ENCODE data around the gene RTN4.

Gene RTN4

DNA sequence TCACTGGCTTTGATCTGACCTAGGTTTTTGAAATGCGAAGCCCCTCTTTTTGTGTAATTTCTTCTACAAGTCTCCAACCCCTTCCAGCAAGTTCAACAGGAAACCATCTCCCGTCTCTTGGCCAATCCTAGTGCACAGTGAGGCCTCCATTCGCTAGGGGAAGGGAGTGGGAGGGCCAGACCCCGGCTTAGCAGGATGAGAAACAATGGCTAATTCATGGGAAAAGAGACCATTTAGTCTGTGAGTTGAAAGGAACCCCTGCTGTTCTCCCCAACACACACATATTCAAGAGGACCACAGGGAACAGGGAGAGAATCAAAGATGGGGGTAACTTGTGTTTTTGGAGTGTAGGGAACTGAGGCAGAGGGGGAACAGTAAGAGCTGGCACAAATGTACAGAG lies 83.0 kb downstream of the RTN4 start:
- peak in 1 of 2 donors; percentile 38 for DNase-seq

- DNase-seq = no peak
These were observed 83.4 kb downstream of the RTN4 start for GRCh38 chr2:54966837-54967236.

DNA sequence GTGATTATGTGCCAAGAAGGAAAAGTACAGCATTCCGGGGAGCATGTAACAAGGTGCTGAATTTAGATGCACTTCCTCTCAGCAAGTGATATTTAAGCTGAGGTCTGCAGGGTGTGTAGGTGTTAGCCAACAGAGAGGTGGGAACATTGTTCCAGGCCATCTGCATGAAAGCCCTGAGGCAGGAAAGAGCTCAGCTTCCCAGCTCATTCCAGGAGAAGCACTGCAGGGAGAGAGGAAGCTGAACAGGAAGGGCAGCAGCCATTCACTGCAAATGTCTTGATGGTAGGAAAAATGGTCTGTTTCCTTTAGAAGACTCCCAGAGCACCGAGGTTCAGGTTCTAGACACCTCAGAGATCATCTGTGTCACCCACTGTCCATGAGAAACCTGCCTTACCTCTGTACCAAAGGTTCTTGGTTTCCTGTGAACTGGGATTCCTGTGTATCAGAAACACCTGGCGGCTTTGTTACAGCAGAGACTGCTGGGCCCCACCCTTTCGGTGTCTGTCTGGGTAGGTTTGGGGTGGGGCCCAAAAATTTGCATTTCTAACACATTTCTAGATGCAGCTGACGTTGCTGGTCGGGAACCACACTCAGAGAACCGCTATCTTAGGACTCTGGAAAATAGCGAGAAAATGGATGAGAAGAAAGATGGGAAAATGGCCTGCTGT lies 84.0 kb downstream of the RTN4 start:
- no peak for DNase-seq

GRCh38 chr2:54965425-54965824 lies 84.8 kb downstream of the RTN4 start:
- DNase-seq = no peak

- DNase-seq = no peak
These were observed 85.4 kb downstream of the RTN4 start for GRCh38 chr2:54964816-54965215.

- no peak for DNase-seq
These were observed 86.0 kb downstream of the RTN4 start for GRCh38 chr2:54964271-54964670.

- no peak for DNase-seq
These were observed 86.8 kb downstream of the RTN4 start for GRCh38 chr2:54963476-54963875.

DNA sequence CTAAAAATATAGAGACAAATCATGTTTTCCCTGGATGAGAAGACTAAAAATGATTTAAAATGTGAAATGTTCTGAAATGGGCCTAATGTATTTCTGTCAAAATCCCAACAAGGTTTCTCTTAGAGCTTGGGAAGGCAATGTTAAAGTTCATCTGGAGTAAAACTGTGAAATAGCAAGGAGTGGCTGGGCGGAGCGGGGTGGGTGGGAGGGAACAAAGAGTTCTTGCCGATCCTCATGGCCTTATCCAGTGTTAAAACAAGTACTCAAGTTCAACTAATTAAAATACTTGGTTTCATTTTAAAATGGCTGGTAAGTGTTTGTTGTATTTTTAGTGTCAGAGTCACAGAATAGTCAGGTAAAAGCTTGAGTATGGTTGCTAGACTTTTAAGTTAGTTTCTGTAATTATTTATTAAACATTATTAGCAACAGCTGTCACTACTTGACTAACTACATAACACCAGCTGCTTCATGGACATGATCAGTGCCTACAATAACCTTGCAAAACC lies 87.3 kb downstream of the RTN4 start:
- no peak for DNase-seq

GRCh38 chr2:54962511-54962910 lies 87.7 kb downstream of the RTN4 start:
- no peak for DNase-seq

DNA sequence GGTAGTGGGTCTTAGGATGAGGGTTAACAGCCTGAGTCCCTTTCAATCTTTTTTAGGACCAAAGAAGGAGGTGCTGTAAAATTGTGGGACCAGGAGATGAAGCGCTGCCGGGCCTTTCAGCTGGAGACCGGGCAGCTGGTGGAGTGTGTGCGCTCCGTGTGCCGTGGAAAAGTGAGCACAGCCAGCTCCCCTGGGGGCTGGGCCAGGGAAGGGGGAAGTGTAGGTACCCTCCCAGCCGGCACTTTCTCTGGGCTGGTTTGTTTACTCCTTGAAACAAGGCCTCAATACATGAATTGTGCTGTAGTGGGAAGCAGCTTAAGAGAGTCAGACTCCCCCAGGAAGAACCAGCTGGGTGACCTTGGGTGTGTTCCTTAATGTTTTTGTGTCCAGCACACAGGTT lies 90.1 kb downstream of the RTN4 start:
- no peak for DNase-seq

- DNase-seq = no peak
These were observed 91.4 kb downstream of the RTN4 start for GRCh38 chr2:54958717-54959371.

DNA sequence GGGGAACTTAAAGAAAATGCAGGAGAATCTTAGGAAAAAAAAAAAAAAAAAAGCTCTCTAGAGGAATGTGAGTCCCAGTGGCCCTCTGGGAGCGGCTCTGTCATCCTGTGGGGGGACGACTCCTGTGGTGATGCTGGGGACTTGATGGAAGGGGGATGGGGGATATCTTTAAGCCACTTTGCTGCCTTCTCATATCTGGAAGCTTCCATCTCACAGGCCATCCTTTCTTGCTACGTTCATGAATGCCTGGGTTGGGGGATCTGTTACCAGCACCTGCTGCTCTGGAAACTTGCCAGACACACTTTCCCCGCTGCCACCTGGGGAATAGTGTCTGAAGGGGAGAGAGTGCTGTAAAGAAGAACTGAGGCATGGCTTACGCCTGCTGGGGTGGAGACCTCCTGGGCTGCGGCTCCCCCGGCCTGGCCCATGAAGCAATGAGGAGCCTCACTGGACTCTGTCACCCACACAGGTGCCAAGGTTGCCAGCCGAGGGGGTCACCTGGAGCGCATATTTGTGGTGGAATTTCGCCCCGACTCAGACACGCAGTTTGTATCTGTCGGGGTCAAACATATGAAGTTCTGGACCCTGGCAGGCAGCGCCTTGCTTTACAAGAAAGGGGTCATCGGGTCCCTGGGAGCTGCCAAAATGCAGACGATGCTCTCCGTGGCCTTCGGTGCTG lies 92.8 kb downstream of the RTN4 start:
- no peak for DNase-seq

DNA sequence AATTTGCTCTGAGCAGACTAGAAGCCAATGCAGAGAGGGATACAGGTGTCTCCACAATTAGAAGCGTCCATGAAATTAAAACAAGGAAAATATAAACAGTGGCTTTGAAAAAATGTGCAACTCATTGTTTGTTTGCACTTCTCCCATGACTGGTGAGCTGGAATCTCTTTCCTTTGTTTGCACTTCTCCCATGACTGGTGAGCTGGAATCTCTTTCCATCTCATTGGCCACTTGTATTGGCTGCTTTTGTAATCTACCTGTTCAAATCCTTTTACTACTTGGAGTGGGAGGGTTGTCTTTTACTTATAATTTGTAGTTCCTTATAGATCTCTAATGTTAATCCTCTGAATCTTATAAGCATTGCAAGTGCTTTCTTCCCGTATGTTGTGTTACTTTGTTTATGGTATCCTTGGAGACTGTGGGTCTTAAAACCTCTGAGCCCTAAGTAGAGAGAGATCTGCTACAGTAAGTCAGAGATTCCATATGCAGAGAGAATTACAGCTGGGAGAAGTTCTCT lies 94.1 kb downstream of the RTN4 start:
- no peak for DNase-seq

GRCh38 chr2:54955358-54956110 lies 94.7 kb downstream of the RTN4 start:
- no peak for DNase-seq

DNA sequence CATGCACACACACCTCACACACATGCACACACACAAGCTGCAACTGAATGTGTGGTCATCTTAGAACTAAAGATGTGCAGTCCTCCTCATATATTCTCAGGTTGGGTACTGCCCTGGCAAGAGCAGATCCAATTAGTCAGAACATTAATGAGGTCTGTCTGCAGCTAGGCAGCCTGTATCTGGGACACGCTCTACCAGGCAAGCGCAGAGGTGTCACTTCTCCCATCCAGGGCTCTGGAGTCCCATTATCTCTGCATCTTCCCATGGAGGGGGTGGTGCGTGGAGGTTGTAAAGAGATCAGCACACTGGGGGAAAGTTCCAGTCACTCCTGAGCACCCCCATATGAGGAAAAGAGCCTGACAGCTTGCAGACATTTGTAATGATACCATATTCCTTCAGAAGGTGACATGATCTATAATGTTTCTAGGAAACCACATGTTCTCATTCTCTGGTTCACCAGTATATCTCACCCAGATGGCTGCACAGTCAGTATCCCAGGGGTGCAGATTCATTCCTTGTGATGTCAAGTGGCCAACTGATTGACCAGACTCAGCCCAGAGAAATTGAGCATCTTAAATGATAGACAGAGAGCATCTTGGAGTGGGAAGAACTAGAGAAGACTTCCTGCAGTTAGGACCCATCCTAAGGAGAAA lies 95.4 kb downstream of the RTN4 start:
- DNase-seq = no peak

DNA sequence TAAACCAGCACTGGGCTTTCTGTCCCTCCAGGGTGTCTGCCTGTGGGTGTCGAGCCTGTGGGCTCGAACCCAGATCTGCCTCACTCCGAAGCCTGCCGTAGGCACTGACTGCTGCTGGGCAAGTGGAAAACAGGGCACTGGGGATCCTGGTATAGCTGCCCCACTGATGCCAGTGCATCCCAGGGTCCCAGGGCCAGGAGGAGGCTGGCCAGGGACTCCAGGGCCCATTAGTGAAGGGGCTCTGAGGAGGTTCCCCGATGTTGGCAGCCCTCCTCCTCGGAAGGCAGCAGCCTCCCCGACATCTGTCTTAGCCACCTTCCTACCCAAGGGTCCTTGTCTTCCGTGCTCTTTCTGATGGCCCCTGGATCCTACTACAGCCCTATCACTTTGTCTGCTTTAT lies 96.1 kb downstream of the RTN4 start:
- DNase-seq = no peak

GRCh38 chr2:54952978-54953456 lies 97.2 kb downstream of the RTN4 start:
- no peak for DNase-seq

GRCh38 chr2:54952425-54952824 lies 97.8 kb downstream of the RTN4 start:
- no peak for DNase-seq

DNA sequence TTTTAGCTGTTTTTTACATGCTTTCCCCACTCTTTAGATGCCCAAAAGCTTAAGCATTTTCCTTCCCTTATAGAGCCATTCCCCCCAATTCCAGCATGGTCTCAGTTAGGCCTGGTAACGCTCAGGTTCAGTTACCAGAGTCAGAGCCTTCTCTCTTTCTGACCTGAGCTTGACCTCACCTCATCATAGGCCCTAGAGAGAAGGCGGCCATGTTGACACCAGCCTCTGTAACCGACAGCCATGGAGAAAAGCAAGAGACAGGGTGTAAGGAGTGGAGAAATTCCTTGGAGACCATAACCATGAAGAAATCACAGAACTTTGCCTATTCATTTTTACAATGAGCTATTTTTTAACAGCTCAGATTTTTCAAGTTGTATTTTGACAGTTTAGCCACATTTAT lies 99.4 kb downstream of the RTN4 start:
- DNase-seq = no peak

- DNase-seq = no peak
These were observed 100.8 kb downstream of the RTN4 start for GRCh38 chr2:54949431-54949830.

GRCh38 chr2:54948120-54948519 lies 102.1 kb downstream of the RTN4 start:
- no peak for DNase-seq

- DNase-seq = no peak
These were observed 102.6 kb downstream of the RTN4 start for GRCh38 chr2:54947646-54948045.

All from hippocampal formation (tissue), 2 donors.